ENCODE data around the gene HSP90B1. TPM values are rescaled to one million over a fixed set of nuclear protein-coding genes. Genes with fewer than 3 reads are reported as not detected.

HSP90B1 gene
- total and polyA plus RNA-seq, 2 of the 13 experiments (the other 11 are each of a cell fraction or from before 2014, with no cell fraction given) = 800 to 954 TPM

DNA sequence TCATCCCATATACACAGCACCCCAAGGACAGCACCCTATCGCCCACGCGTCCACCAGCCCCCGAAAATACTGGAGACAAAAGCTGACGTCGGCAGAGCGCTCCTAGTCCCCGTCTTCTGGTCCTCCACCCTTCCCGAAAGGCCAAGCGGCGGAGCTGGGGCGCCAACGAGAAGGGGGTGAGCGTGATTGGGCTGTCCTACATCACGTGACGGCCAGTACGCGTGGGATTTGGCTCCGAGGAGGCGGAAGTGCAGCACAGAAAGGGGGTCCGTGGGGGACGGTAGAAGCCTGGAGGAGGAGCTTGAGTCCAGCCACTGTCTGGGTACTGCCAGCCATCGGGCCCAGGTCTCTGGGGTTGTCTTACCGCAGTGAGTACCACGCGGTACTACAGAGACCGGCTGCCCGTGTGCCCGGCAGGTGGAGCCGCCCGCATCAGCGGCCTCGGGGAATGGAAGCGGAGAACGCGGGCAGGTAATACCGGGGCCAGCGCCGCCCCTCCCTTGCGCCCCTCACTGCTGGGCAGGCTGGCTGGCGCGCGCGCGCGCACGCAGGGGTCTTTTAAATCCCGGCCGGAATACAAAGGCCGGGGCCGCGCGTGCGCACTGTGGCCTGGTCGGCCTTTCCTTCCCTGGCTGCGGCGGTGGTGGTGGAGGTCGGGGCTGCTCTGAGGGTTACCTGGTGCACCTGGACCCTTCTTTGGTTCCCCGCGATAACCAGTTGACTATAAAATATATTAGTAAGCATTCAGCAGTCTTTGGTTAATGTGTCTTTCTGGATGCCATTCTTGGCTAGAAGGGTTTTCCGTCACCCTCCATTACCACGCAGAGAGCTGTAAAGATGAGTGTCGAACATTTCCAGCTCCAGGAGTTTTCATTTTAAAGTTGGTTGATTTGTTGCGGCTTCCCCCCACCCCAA, 35.6 kb downstream of the HSP90B1 start, which contains the start of gene TDG (continued):
- TF ChIP-seq, protein P1, sequence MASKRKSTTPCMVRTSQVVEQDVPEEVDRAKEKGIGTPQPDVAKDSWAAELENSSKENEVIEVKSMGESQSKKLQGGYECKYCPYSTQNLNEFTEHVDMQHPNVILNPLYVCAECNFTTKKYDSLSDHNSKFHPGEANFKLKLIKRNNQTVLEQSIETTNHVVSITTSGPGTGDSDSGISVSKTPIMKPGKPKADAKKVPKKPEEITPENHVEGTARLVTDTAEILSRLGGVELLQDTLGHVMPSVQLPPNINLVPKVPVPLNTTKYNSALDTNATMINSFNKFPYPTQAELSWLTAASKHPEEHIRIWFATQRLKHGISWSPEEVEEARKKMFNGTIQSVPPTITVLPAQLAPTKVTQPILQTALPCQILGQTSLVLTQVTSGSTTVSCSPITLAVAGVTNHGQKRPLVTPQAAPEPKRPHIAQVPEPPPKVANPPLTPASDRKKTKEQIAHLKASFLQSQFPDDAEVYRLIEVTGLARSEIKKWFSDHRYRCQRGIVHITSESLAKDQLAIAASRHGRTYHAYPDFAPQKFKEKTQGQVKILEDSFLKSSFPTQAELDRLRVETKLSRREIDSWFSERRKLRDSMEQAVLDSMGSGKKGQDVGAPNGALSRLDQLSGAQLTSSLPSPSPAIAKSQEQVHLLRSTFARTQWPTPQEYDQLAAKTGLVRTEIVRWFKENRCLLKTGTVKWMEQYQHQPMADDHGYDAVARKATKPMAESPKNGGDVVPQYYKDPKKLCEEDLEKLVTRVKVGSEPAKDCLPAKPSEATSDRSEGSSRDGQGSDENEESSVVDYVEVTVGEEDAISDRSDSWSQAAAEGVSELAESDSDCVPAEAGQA (IDR thresholded peaks at IDR 0.05; ENCODE audit: low read depth) = peak; percentile 42
- TF ChIP-seq, protein P1 (CRISPR knock-in tag; IDR thresholded peaks at IDR 0.05; ENCODE audit: borderline replicate concordance) = no peak
- TF ChIP-seq ZNF570 (CRISPR knock-in tag; IDR thresholded peaks at IDR 0.05; ENCODE audit: borderline replicate concordance) (no peak), ZNF644 (CRISPR knock-in tag; IDR thresholded peaks at IDR 0.05; ENCODE audit: low read depth) (no peak), THAP11 (CRISPR knock-in tag; IDR thresholded peaks at IDR 0.05) (peak; percentile 95), ZBTB3 (CRISPR knock-in tag; IDR thresholded peaks at IDR 0.05; ENCODE audit: borderline replicate concordance, low read depth) (no peak), NFKB2 (CRISPR knock-in tag; IDR thresholded peaks at IDR 0.05; ENCODE audit: borderline replicate concordance) (peak; percentile 83; the same call in 1 of the 2 replicates), BHLHE40 (IDR thresholded peaks at IDR 0.05; ENCODE audit: low read length) (peak; percentile 91), ZNF367 (CRISPR knock-in tag; IDR thresholded peaks at IDR 0.05; ENCODE audit: borderline replicate concordance) (0 out of 2 replicates have a peak, but pooled peaks have one; percentile 62), ZNF547 (CRISPR knock-in tag; IDR thresholded peaks at IDR 0.05) (peak; percentile 94), ZFY (CRISPR knock-in tag; IDR thresholded peaks at IDR 0.05) (peak; percentile 98), NR2C2 (CRISPR knock-in tag; IDR thresholded peaks at IDR 0.05; ENCODE audit: borderline replicate concordance) (peak; percentile 78), GFI1 (CRISPR knock-in tag; IDR thresholded peaks at IDR 0.05; ENCODE audit: borderline replicate concordance) (peak; percentile 46), JUND (CRISPR knock-in tag; IDR thresholded peaks at IDR 0.05) (0 out of 2 replicates have a peak, but pooled peaks have one; percentile 38), ZNF737 (CRISPR knock-in tag; IDR thresholded peaks at IDR 0.05; ENCODE audit: borderline replicate concordance) (no peak), HNRNPH1 (optimal IDR thresholded peaks at IDR 0.05; ENCODE audit: low read depth, low read length) (peak; percentile 31), ZNF552 (CRISPR knock-in tag; IDR thresholded peaks at IDR 0.05; ENCODE audit: borderline replicate concordance) (peak; percentile 34; the same call in 1 of the 2 replicates), ZEB1 (IDR thresholded peaks at IDR 0.05; ENCODE audit: insufficient replicate concordance, low read depth) (peak; percentile 38), SKI (IDR thresholded peaks at IDR 0.05; ENCODE audit: partially characterized antibody) (peak; percentile 87)
- TF ChIP-seq, protein P2, sequence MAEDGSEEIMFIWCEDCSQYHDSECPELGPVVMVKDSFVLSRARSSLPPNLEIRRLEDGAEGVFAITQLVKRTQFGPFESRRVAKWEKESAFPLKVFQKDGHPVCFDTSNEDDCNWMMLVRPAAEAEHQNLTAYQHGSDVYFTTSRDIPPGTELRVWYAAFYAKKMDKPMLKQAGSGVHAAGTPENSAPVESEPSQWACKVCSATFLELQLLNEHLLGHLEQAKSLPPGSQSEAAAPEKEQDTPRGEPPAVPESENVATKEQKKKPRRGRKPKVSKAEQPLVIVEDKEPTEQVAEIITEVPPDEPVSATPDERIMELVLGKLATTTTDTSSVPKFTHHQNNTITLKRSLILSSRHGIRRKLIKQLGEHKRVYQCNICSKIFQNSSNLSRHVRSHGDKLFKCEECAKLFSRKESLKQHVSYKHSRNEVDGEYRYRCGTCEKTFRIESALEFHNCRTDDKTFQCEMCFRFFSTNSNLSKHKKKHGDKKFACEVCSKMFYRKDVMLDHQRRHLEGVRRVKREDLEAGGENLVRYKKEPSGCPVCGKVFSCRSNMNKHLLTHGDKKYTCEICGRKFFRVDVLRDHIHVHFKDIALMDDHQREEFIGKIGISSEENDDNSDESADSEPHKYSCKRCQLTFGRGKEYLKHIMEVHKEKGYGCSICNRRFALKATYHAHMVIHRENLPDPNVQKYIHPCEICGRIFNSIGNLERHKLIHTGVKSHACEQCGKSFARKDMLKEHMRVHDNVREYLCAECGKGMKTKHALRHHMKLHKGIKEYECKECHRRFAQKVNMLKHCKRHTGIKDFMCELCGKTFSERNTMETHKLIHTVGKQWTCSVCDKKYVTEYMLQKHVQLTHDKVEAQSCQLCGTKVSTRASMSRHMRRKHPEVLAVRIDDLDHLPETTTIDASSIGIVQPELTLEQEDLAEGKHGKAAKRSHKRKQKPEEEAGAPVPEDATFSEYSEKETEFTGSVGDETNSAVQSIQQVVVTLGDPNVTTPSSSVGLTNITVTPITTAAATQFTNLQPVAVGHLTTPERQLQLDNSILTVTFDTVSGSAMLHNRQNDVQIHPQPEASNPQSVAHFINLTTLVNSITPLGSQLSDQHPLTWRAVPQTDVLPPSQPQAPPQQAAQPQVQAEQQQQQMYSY (CRISPR knock-in tag; IDR thresholded peaks at IDR 0.05) = peak; percentile 73
